Activated T-helper 17 cell treated with anti-CD3 and anti-CD28 coated beads, Interleukin-2, amount 50 U/mL, for 72 hours (primary cell): ENCODE measurements around the gene ATG16L2. TPM values are rescaled to one million over a fixed set of nuclear protein-coding genes. Genes with fewer than 3 reads are reported as not detected.
"Not testable (repeated sequence)": the region's sequence is repeated elsewhere in the genome, so short reads cannot be mapped to it uniquely, and the experiment has no call there.

Experiments used
- ATAC-seq: fragments of 150-1000 bp; cut with Tn5 transposase; replicated peaks from 2 replicates; pipeline ENCODE4 v1.10.0; 2021; ENCODE audit warnings: mild to moderate bottlenecking, moderate library complexity
- H3K27ac Mint-ChIP-seq: one replicate; pipeline ENCODE4 v1.8.0; 2022; ENCODE audit warnings: mixed read lengths
- H3K27me3 Mint-ChIP-seq: one replicate; pipeline ENCODE4 v1.8.0; 2022; ENCODE audit warnings: mixed read lengths
- H3K36me3 Mint-ChIP-seq: one replicate; pipeline ENCODE4 v1.8.0; 2022; ENCODE audit warnings: low read depth, mild to moderate bottlenecking, mixed read lengths
- H3K4me1 Mint-ChIP-seq: one replicate; pipeline ENCODE4 v1.8.0; 2022; ENCODE audit warnings: mixed read lengths
- H3K4me3 Mint-ChIP-seq: one replicate; pipeline ENCODE4 v1.8.0; 2022; ENCODE audit warnings: mild to moderate bottlenecking, mixed read lengths
- H3K9me3 Mint-ChIP-seq: one replicate; pipeline ENCODE4 v1.8.0; 2022; ENCODE audit warnings: mixed read lengths
- total RNA-seq, 2 donors: library from RNA; stranded (reverse); gene quantifications; one replicate each; pipeline ENCODE4 v1.2.3, GENCODE V29; 2022

The ATG16L2 gene
- total RNA-seq, 2 donors from 2014 or later = 85.3 to 127 TPM

- no peaks in the 10 kb centered on the region for H3K4me1 Mint-ChIP-seq
- no peaks in the 10 kb centered on the region for H3K27me3 Mint-ChIP-seq
- H3K9me3 Mint-ChIP-seq = no peaks in the 10 kb centered on the region
- no peak for ATAC-seq
- no peaks in the 10 kb centered on the region for H3K36me3 Mint-ChIP-seq
- no peak overlapping the region for H3K4me3 Mint-ChIP-seq
- no peak overlapping the region for H3K27ac Mint-ChIP-seq
Measured at GRCh38 chr11:72856065-72856464, 41.9 kb downstream of the ATG16L2 start.

GRCh38 chr11:72856551-72857345 is 42.5 kb downstream of the ATG16L2 start:
- no peak overlapping the region for H3K4me3 Mint-ChIP-seq
- ATAC-seq = no peak
- no peak overlapping the region for H3K27ac Mint-ChIP-seq
- H3K27me3 Mint-ChIP-seq = no peaks in the 10 kb centered on the region
- no peaks in the 10 kb centered on the region for H3K9me3 Mint-ChIP-seq
- no peaks in the 10 kb centered on the region for H3K4me1 Mint-ChIP-seq
- H3K36me3 Mint-ChIP-seq = no peaks in the 10 kb centered on the region

GRCh38 chr11:72858267-72858666 is 44.1 kb downstream of the ATG16L2 start:
- H3K27ac Mint-ChIP-seq, H3K4me1 Mint-ChIP-seq, H3K36me3 Mint-ChIP-seq, H3K9me3 Mint-ChIP-seq, H3K4me3 Mint-ChIP-seq, ATAC-seq, H3K27me3 Mint-ChIP-seq: not testable (repeated sequence)

- Mint-ChIP-seq H3K9me3 (no peaks in the 10 kb centered on the region), H3K36me3 (no peaks in the 10 kb centered on the region), H3K4me1 (no peaks in the 10 kb centered on the region), H3K27ac (no peak overlapping the region), H3K4me3 (no peak overlapping the region), H3K27me3 (no peaks in the 10 kb centered on the region)
- peak; percentile 37 for ATAC-seq
Measured at GRCh38 chr11:72859126-72859525, 44.9 kb downstream of the ATG16L2 start.

- no peaks in the 10 kb centered on the region for H3K36me3 Mint-ChIP-seq
- H3K4me1 Mint-ChIP-seq = no peaks in the 10 kb centered on the region
- H3K27ac Mint-ChIP-seq = no peak overlapping the region
- no peak for ATAC-seq
- no peak overlapping the region for H3K4me3 Mint-ChIP-seq
- no peaks in the 10 kb centered on the region for H3K27me3 Mint-ChIP-seq
- H3K9me3 Mint-ChIP-seq = no peaks in the 10 kb centered on the region
Measured at GRCh38 chr11:72860010-72860409, 45.8 kb downstream of the ATG16L2 start.

GRCh38 chr11:72860592-72860991 is 46.4 kb downstream of the ATG16L2 start:
- no peaks in the 10 kb centered on the region for H3K4me1 Mint-ChIP-seq
- no peaks in the 10 kb centered on the region for H3K9me3 Mint-ChIP-seq
- H3K27me3 Mint-ChIP-seq = no peaks in the 10 kb centered on the region
- H3K27ac Mint-ChIP-seq = no peak overlapping the region
- no peak for ATAC-seq
- H3K36me3 Mint-ChIP-seq = no peaks in the 10 kb centered on the region
- H3K4me3 Mint-ChIP-seq = no peak overlapping the region

GRCh38 chr11:72863091-72863490 is 48.9 kb downstream of the ATG16L2 start:
- H3K9me3 Mint-ChIP-seq = no peaks in the 10 kb centered on the region
- H3K27me3 Mint-ChIP-seq = no peaks in the 10 kb centered on the region
- ATAC-seq = no peak
- H3K4me1 Mint-ChIP-seq = no peaks in the 10 kb centered on the region
- no peak overlapping the region for H3K4me3 Mint-ChIP-seq
- H3K36me3 Mint-ChIP-seq = peaks cover 18% of the 10 kb centered on the region
- no peak overlapping the region for H3K27ac Mint-ChIP-seq

- Mint-ChIP-seq H3K27ac (no peak overlapping the region), H3K27me3 (no peaks in the 10 kb centered on the region)
Measured at GRCh38 chr11:72863916-72864315, 49.7 kb downstream of the ATG16L2 start.

GRCh38 chr11:72864702-72865655 is 50.8 kb downstream of the ATG16L2 start:
- H3K27me3 Mint-ChIP-seq = no peaks in the 10 kb centered on the region
- H3K9me3 Mint-ChIP-seq = no peaks in the 10 kb centered on the region
- peaks cover 22% of the 10 kb centered on the region for H3K36me3 Mint-ChIP-seq
- peaks cover 6% of the 10 kb centered on the region for H3K4me1 Mint-ChIP-seq
- H3K4me3 Mint-ChIP-seq = no peak overlapping the region
- ATAC-seq = no peak
- H3K27ac Mint-ChIP-seq = no peak overlapping the region

More at GRCh38 chr11:72863916-72864315, 49.7 kb downstream of the ATG16L2 start:
- H3K4me1 Mint-ChIP-seq = no peaks in the 10 kb centered on the region
- no peak for ATAC-seq
- H3K4me3 Mint-ChIP-seq = no peak overlapping the region
- H3K9me3 Mint-ChIP-seq = no peaks in the 10 kb centered on the region
- H3K36me3 Mint-ChIP-seq = peaks cover 22% of the 10 kb centered on the region

GRCh38 chr11:72867970-72868369 is 53.8 kb downstream of the ATG16L2 start:
- Mint-ChIP-seq H3K27me3 (no peaks in the 10 kb centered on the region), H3K27ac (no peak overlapping the region), H3K4me3 (no peak overlapping the region), H3K9me3 (no peaks in the 10 kb centered on the region), H3K36me3 (peaks cover 22% of the 10 kb centered on the region), H3K4me1 (peaks cover 9% of the 10 kb centered on the region)
- no peak for ATAC-seq

- Mint-ChIP-seq H3K27ac (no peak overlapping the region), H3K9me3 (no peaks in the 10 kb centered on the region), H3K4me3 (no peak overlapping the region), H3K4me1 (peaks cover 9% of the 10 kb centered on the region), H3K36me3 (peaks cover 22% of the 10 kb centered on the region), H3K27me3 (no peaks in the 10 kb centered on the region)
- ATAC-seq = no peak
Measured at GRCh38 chr11:72869831-72870230, 55.6 kb downstream of the ATG16L2 start.

- H3K4me1 Mint-ChIP-seq = peaks cover 9% of the 10 kb centered on the region
- no peak overlapping the region for H3K4me3 Mint-ChIP-seq
- H3K27ac Mint-ChIP-seq = no peak overlapping the region
- peaks cover 22% of the 10 kb centered on the region for H3K36me3 Mint-ChIP-seq
- ATAC-seq = no peak
- no peaks in the 10 kb centered on the region for H3K9me3 Mint-ChIP-seq
- no peaks in the 10 kb centered on the region for H3K27me3 Mint-ChIP-seq
Measured at GRCh38 chr11:72871119-72871518, 56.9 kb downstream of the ATG16L2 start.

- no peak overlapping the region for H3K4me3 Mint-ChIP-seq
- peaks cover 15% of the 10 kb centered on the region for H3K36me3 Mint-ChIP-seq
- H3K27ac Mint-ChIP-seq = no peak overlapping the region
- no peak for ATAC-seq
- H3K9me3 Mint-ChIP-seq = no peaks in the 10 kb centered on the region
- H3K4me1 Mint-ChIP-seq = peaks cover 9% of the 10 kb centered on the region
- H3K27me3 Mint-ChIP-seq = no peaks in the 10 kb centered on the region
Measured at GRCh38 chr11:72872012-72872411, 57.8 kb downstream of the ATG16L2 start.

- Mint-ChIP-seq H3K4me1 (no peaks in the 10 kb centered on the region), H3K27me3 (no peaks in the 10 kb centered on the region)
- ATAC-seq = no peak
Measured at GRCh38 chr11:72875736-72876135, 61.5 kb downstream of the ATG16L2 start.

GRCh38 chr11:72876147-72876546 is 61.9 kb downstream of the ATG16L2 start:
- H3K4me1 Mint-ChIP-seq = no peaks in the 10 kb centered on the region
- no peaks in the 10 kb centered on the region for H3K27me3 Mint-ChIP-seq
- H3K4me3 Mint-ChIP-seq = no peak overlapping the region
- no peaks in the 10 kb centered on the region for H3K9me3 Mint-ChIP-seq
- H3K36me3 Mint-ChIP-seq = peaks cover 14% of the 10 kb centered on the region
- no peak overlapping the region for H3K27ac Mint-ChIP-seq
- ATAC-seq = no peak

More at GRCh38 chr11:72875736-72876135, 61.5 kb downstream of the ATG16L2 start:
- Mint-ChIP-seq H3K27ac (no peak overlapping the region), H3K9me3 (no peaks in the 10 kb centered on the region), H3K36me3 (peaks cover 14% of the 10 kb centered on the region), H3K4me3 (no peak overlapping the region)
